ENCODE data around the gene OR51L1.

The OR51L1 gene

GRCh38 chr11:5042091-5042490 is 47.4 kb downstream of the OR51L1 start:
- in situ Hi-C loops (cut with MboI; ENCODE audit: low pct_unique_long_range_greater_than_20kb, low sequenced_read_pairs, unreplicated experiment): no loop called here
- TF ChIP-seq CTCF (IDR thresholded peaks at IDR 0.05; ENCODE audit: extremely low read depth, insufficient read depth, missing control alignments): no peak
- DNase-seq (ENCODE audit: low spot score): no peak

- DNase-seq (ENCODE audit: low spot score): no peak
- TF ChIP-seq CTCF (IDR thresholded peaks at IDR 0.05; ENCODE audit: extremely low read depth, insufficient read depth, missing control alignments): no peak
- in situ Hi-C loops (cut with MboI; ENCODE audit: low pct_unique_long_range_greater_than_20kb, low sequenced_read_pairs, unreplicated experiment): no loop called here
These were observed 48.7 kb downstream of the OR51L1 start for GRCh38 chr11:5043380-5043779.

- DNase-seq (ENCODE audit: low spot score): no peak
- in situ Hi-C loops (cut with MboI; ENCODE audit: low pct_unique_long_range_greater_than_20kb, low sequenced_read_pairs, unreplicated experiment): no loop called here
- TF ChIP-seq CTCF (IDR thresholded peaks at IDR 0.05; ENCODE audit: extremely low read depth, insufficient read depth, missing control alignments): no peak
These were observed 51.6 kb downstream of the OR51L1 start, which contains the start of gene OR52J3 for GRCh38 chr11:5046226-5046625. Gene OR52J3 (plus strand): TSS chr11:5046526. CDS start chr11:5046526, 0 bp downstream.

GRCh38 chr11:5046754-5047330 is 52.2 kb downstream of the OR51L1 start:
- in situ Hi-C loops (cut with MboI; ENCODE audit: low pct_unique_long_range_greater_than_20kb, low sequenced_read_pairs, unreplicated experiment): no loop called here
- DNase-seq (ENCODE audit: low spot score): no peak
- TF ChIP-seq CTCF (IDR thresholded peaks at IDR 0.05; ENCODE audit: extremely low read depth, insufficient read depth, missing control alignments): no peak

Measured in GM13977 (cell line).